Keratinocyte (primary cell): ENCODE measurements around the gene GAGE10.

ENCODE experiments used
- CTCF ChIP-seq, 3 experiments: IDR thresholded peaks in 1 of 3; conservative IDR thresholded peaks in 1 of 3; optimal IDR thresholded peaks in 1 of 3; 2 replicates in 2 of 3; 3 replicates in 1 of 3; pipeline versions ENCODE3 to v1.5.1; 2011; ENCODE audit warnings: low read length in 3 of 3, mild to moderate bottlenecking in 3 of 3, moderate library complexity in 2 of 3, control low read depth in 1 of 3, inconsistent platforms in 1 of 3; ENCODE audit not compliant: insufficient read depth in 2 of 3; ENCODE audit errors: extremely low read depth in 1 of 3
- EZH2 ChIP-seq: IDR thresholded peaks from one replicate; pipeline ENCODE4 v1.6.1; 2012; ENCODE audit warnings: inconsistent platforms, mild to moderate bottlenecking, low read length, moderate library complexity

- no peak for TF ChIP-seq CTCF (optimal IDR thresholded peaks at IDR 0.05 in 1 of 3, IDR thresholded peaks at IDR 0.05 in 1 of 3, conservative IDR thresholded peaks at IDR 0.05 in 1 of 3; ENCODE audit: extremely low read depth in 1 of 3, insufficient read depth in 2 of 3, low read length in 3 of 3)
- TF ChIP-seq EZH2: no peak
These were observed 48.8 kb upstream of the GAGE10 start for GRCh38 chrX:49254639-49255038.
